DND-41 (cell line): Measurements from ENCODE around the gene TBXAS1.
A peak's percentile ranks its signal among the peaks of the same experiment; 100 is the strongest.

ENCODE experiments used
- ATAC-seq: fragments of 200-7000 bp; cut with Tn5 transposase; 3 replicates; pipeline ENCODE4 v1.9.1; 2021; ENCODE audit warnings: low read depth; ENCODE audit not compliant: insufficient read depth
- DNase-seq: peaks from one replicate; pipeline ENCODE4 v3.0.0-alpha.2; 2020
- H2AFZ ChIP-seq: 2 replicates; pipeline ENCODE4 v1.6.0; 2012; ENCODE audit warnings: low read depth, low read length
- H3K27ac ChIP-seq: 2 replicates; pipeline ENCODE4 v1.5.1; 2012; ENCODE audit warnings: low read length, inconsistent platforms
- H3K27me3 ChIP-seq: fragments of 200-600 bp; sonication (generic); 2 replicates; pipeline ENCODE4 v1.6.0; 2012; ENCODE audit warnings: low read length, mild to moderate bottlenecking, inconsistent platforms; ENCODE audit not compliant: insufficient read depth, poor library complexity
- H3K36me3 ChIP-seq: 2 replicates; pipeline ENCODE4 v1.5.1; 2012; ENCODE audit warnings: low read length, inconsistent platforms; ENCODE audit not compliant: insufficient read depth
- H3K4me1 ChIP-seq: 2 replicates; pipeline ENCODE4 v1.5.1; 2012; ENCODE audit warnings: mild to moderate bottlenecking, low read length; ENCODE audit not compliant: insufficient read depth
- H3K4me2 ChIP-seq: 2 replicates; pipeline ENCODE4 v1.6.0; 2012; ENCODE audit warnings: mild to moderate bottlenecking, moderate library complexity, low read length, inconsistent platforms; ENCODE audit not compliant: insufficient read depth
- H3K4me3 ChIP-seq, 2 experiments: fragments of 200-600 bp in 1 of 2; shearing (Covaris generic) in 1 of 2; 2 replicates each; pipeline ENCODE4 v1.5.1; 2012 to 2016; ENCODE audit warnings: inconsistent platforms in 2 of 2, low read length in 2 of 2, mild to moderate bottlenecking in 2 of 2, low read depth in 1 of 2, moderate library complexity in 1 of 2
- H3K79me2 ChIP-seq: 2 replicates; pipeline ENCODE4 v1.6.0; 2012; ENCODE audit warnings: low read length, inconsistent platforms; ENCODE audit not compliant: insufficient read depth
- H3K9ac ChIP-seq: 2 replicates; pipeline ENCODE4 v1.6.0; 2012; ENCODE audit warnings: low read depth, mild to moderate bottlenecking, inconsistent platforms, low read length, moderate library complexity
- H3K9me3 ChIP-seq: 2 replicates; pipeline ENCODE4 v1.5.1; 2012; ENCODE audit warnings: low read length, moderate library complexity, mild to moderate bottlenecking, inconsistent platforms; ENCODE audit not compliant: insufficient read depth, severe bottlenecking
- H4K20me1 ChIP-seq: 2 replicates; pipeline ENCODE4 v1.6.0; 2012; ENCODE audit warnings: low read length; ENCODE audit not compliant: insufficient read depth
- EZH2 ChIP-seq: IDR thresholded peaks from 3 replicates; pipeline ENCODE4 v1.6.1; 2012; ENCODE audit warnings: borderline replicate concordance, low read depth, mild to moderate bottlenecking, moderate library complexity, low read length, inconsistent platforms; ENCODE audit not compliant: severe bottlenecking
- TF ChIP-seq, protein P1 (sequence below): IDR thresholded peaks from 2 replicates; pipeline ENCODE4 v1.5.1; 2012; ENCODE audit warnings: borderline replicate concordance, low read length, moderate library complexity, mild to moderate bottlenecking; ENCODE audit not compliant: poor library complexity, severe bottlenecking; ENCODE audit errors: extremely low read depth

Gene TBXAS1

DNA sequence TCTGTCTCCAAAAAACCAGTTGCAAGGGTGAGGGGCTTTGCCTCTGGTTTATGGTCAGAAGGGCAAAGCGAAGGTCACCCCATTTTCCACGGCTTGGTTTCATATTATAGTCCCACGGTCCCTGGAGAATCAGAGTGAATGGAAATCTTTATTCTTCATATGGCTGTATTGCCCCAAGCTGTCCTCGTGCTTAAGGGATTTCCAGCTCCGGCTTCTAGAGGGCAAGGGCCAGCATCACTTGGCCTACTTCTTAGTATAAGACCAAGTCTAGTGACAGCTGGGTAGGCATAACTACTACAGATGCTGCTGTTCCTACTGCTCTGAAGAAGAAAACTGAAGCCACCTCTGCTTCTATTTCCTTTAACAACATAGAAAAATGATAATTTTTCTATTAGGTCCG is 170.5 kb downstream of the TBXAS1 start:
- no peak for ATAC-seq
- H2AFZ ChIP-seq = no peak overlapping the region

DNA sequence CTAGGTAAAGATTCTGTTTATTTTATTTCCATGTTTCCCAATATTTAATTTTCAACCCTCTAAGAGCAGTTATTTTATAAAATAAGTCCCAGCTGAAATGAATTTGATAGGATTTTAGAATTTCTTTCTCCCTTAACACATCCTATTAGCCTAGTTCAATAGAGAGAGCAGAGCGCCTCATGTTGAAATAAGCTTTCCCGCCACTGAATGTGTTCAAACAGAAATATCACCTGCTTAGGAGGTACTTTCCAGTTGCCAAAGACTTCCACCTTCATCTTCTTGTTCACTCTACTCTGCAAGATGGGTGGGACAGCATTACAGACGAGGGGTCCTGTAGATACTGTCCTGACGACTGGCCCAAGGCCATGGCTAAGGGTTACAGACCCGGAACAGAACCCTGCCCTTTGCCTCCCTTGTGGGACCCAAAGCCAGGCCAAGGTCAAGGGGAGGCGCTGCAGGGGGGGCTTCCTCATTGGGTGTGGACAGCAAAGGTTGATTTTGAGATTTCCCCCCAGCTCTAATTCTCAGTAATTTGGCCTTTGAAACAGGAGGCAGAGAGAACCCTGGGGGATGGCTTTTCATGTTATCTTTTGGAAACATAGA is 171.7 kb downstream of the TBXAS1 start:
- Histone ChIP-seq H3K79me2 (no peaks in the 10 kb centered on the region), H2AFZ (no peak overlapping the region), H3K4me3 (no peak overlapping the region), H4K20me1 (no peaks in the 10 kb centered on the region), H3K9ac (no peak overlapping the region), H3K27me3 (no peaks in the 10 kb centered on the region), H3K27ac (no peak overlapping the region), H3K36me3 (no peaks in the 10 kb centered on the region), H3K9me3 (no peaks in the 10 kb centered on the region), H3K4me1 (no peaks in the 10 kb centered on the region), H3K4me2 (no peak overlapping the region)
- ATAC-seq (no peak), DNase-seq (no peak)
- no peak for TF ChIP-seq EZH2
- TF ChIP-seq, protein P1, sequence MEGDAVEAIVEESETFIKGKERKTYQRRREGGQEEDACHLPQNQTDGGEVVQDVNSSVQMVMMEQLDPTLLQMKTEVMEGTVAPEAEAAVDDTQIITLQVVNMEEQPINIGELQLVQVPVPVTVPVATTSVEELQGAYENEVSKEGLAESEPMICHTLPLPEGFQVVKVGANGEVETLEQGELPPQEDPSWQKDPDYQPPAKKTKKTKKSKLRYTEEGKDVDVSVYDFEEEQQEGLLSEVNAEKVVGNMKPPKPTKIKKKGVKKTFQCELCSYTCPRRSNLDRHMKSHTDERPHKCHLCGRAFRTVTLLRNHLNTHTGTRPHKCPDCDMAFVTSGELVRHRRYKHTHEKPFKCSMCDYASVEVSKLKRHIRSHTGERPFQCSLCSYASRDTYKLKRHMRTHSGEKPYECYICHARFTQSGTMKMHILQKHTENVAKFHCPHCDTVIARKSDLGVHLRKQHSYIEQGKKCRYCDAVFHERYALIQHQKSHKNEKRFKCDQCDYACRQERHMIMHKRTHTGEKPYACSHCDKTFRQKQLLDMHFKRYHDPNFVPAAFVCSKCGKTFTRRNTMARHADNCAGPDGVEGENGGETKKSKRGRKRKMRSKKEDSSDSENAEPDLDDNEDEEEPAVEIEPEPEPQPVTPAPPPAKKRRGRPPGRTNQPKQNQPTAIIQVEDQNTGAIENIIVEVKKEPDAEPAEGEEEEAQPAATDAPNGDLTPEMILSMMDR = no peak

More for the DNA sequence above, 170.5 kb downstream of the TBXAS1 start:
- TF ChIP-seq, protein P1 = no peak
- TF ChIP-seq EZH2 = no peak
- no peaks in the 10 kb centered on the region for H3K79me2 ChIP-seq
- DNase-seq = no peak
- H3K36me3 ChIP-seq = no peaks in the 10 kb centered on the region
- no peak overlapping the region for H3K27ac ChIP-seq
- H3K4me1 ChIP-seq = no peaks in the 10 kb centered on the region
- H3K9ac ChIP-seq = no peak overlapping the region
- no peaks in the 10 kb centered on the region for H3K9me3 ChIP-seq
- no peak overlapping the region for H3K4me2 ChIP-seq
- H3K27me3 ChIP-seq = no peaks in the 10 kb centered on the region
- H4K20me1 ChIP-seq = no peaks in the 10 kb centered on the region
- H3K4me3 ChIP-seq = no peak overlapping the region

DNA sequence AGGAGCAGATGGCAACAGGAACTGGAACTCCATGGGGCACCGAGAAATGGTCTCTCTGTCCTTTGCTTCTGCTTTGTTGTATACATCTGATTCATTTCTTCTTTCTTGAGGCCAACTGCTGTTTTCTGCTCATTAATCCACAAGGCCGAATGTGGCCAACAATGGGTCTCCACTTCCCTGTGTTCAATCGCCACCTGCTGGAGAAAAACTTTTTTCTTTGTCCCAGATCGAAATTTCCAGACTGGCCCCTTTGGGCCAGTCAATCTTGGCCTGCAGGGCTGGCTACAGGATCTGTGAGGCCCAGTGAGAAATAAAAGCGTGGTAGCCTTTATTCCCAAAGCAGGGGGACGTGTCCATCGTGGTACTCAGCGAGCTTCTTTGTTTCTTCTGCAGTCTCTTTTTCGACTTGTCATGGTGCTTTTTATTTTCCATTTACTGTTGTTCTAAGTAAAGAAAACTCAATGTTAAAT is 174.9 kb downstream of the TBXAS1 start:
- Histone ChIP-seq H4K20me1 (no peaks in the 10 kb centered on the region), H2AFZ (no peak overlapping the region), H3K27me3 (no peaks in the 10 kb centered on the region), H3K4me2 (no peak overlapping the region), H3K79me2 (no peaks in the 10 kb centered on the region), H3K9ac (no peak overlapping the region), H3K9me3 (no peaks in the 10 kb centered on the region), H3K27ac (no peak overlapping the region), H3K4me3 (no peak overlapping the region), H3K4me1 (no peaks in the 10 kb centered on the region), H3K36me3 (no peaks in the 10 kb centered on the region)
- TF ChIP-seq, protein P1 = peak; percentile 58
- no peak for TF ChIP-seq EZH2
- ATAC-seq (peak; percentile 47; the same call in 1 of the 3 replicates), DNase-seq (peak; percentile 30)
